NCI-H2029 treated with DMSO at 0.1 percent for 48 hours (cell line): Measurements from ENCODE around the gene SLC8A2.
"Not testable (repeated sequence)": the region's sequence is repeated elsewhere in the genome, so short reads cannot be mapped to it uniquely, and the experiment has no call there.

Experiments
- DNase-seq: peaks from one replicate; lab custom pipeline; 2025; lab: John Stamatoyannopoulos, UW

SLC8A2 gene

GRCh38 chr19:47411696-47412095 lies 60.0 kb downstream of the SLC8A2 start:
- not testable (repeated sequence) for DNase-seq

GRCh38 chr19:47411101-47411500 lies 60.6 kb downstream of the SLC8A2 start:
- DNase-seq: no peak

DNA sequence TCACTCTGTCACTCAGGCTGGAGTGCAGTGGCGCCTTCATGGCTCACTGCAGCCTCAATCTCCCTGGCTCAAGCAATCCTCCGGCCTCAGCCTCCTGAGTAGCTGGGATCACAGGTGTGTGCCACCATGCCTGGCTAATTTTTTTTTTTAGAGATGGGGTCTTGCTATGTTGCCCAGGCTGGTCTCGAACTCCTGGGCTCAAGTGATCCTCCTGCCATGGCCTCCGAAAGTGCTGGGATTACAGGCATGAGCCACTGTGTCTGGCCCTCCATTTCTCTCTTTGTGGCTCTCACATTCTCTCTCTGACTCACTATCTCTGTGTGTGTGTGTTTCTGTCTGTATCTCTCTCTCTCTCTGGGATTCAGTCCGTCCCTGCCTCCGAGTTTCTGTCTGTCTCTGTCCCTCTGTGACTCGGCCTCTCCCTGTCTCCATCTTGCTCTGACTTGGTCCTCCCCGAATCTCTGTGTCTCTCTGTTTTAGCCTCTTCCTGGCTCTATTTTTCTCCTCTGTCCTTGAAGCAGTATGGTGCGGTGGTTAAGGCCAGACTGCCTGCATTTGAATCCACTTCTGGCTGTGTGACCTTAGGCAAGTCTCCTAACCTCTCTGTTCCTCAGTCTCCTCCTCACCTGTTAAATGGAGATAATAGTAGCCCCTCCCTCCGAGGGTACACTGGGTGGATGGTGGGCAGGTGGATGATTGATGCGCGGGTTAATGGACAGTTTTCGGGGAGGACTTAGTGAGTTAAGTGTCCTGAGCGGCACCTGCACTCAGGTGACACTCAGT lies 63.3 kb downstream of the SLC8A2 start:
- no peak for DNase-seq

DNA sequence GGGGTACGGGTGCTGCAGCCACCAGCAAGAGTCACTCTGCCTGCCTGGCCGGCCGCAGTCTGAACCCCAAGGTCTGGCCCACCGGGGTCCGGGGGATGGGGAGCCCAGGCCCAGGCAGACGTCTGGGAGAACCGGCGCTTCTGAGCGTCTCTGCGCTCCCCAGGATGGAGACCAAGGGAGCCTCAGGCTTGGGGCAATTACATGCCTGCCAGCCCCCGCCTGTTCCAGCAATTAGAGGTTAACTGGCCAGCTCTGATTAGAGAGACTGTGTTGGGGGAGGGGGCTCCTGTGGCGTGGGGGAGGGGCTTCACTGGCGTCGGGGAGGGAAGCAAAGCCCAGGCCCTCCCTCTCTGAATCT lies 64.3 kb downstream of the SLC8A2 start:
- DNase-seq: no peak

- no peak for DNase-seq
These were observed 64.8 kb downstream of the SLC8A2 start for GRCh38 chr19:47406711-47407416.

GRCh38 chr19:47405854-47406417 lies 65.8 kb downstream of the SLC8A2 start:
- DNase-seq: no peak

DNA sequence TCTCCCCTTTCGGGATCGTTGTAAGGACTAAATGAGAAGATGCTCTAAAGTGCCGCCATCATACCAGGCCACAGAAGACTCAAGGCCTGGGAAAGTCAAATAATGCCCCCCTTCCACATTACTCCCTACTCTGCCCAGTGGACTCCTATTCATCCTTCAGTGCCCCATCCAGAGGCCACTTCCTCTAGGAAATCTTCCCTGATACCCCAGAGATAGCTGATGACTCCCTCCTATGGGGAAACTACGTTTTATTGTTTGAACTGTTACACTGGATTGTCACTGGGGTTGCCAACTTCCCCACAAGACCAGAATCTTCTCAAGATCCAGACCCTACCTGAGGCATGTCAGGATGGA lies 66.5 kb downstream of the SLC8A2 start:
- no peak for DNase-seq

DNA sequence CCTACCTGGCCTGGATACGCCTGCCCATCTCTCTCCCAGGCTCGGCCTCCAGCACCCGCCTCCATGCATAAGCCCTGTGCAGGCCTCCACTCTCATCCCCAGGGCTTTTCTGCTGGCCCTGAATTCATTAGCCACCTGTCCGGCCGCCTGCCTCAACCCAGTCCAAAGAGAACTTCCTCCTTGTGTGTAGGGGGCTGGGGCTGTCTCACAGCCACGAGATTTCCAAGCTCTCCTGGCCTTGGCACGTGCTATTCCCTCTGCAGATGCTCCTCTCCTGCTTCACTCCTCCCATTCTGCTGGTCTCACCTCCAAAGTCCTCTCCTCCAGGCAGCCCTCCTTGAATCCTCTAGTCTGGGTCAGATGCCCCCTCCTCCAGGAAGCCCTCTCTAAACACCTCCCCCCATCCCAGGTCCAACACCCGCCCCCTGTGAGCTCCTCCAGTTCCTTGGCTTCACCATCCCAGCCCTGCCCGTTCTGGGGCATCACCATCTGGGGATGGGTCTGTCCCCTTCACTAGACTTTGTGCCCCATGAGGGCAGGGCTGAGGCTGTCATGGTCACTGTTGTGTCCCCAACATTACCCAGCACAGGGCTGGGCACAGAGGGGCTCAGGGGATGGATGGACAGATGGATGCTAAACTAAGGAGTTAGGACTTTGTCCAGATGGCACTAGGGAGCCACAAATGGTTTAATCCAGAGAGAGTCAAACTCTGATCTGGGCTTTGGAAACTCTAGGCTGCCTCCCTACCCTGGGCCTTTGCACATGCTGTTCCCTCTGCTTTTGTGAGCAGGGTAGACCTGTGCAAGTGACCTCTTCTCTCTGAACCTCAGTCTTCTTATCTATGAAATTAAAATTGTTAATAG lies 67.1 kb downstream of the SLC8A2 start:
- no peak for DNase-seq

DNA sequence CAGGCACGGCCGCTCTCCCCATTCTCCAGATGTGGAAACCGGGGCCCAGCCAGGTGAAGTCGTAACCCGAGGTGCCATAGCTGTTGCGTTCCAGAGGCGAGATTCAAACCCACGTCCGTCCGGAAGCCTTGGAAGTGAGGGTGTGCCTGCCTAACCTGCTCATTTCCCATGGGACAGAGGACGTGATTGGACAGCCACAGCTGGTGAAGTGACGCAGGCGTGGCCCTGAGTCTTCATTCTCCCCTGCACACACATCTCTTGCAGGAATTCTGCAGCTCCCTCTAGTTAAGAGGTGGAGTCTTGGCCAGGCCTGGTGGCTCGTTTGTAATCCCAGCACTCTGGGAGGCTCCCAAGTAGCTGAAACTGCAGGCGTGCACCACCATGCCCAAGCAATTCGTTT lies 69.2 kb downstream of the SLC8A2 start:
- no peak for DNase-seq

- no peak for DNase-seq
These were observed 72.7 kb downstream of the SLC8A2 start for GRCh38 chr19:47398707-47399597.

DNA sequence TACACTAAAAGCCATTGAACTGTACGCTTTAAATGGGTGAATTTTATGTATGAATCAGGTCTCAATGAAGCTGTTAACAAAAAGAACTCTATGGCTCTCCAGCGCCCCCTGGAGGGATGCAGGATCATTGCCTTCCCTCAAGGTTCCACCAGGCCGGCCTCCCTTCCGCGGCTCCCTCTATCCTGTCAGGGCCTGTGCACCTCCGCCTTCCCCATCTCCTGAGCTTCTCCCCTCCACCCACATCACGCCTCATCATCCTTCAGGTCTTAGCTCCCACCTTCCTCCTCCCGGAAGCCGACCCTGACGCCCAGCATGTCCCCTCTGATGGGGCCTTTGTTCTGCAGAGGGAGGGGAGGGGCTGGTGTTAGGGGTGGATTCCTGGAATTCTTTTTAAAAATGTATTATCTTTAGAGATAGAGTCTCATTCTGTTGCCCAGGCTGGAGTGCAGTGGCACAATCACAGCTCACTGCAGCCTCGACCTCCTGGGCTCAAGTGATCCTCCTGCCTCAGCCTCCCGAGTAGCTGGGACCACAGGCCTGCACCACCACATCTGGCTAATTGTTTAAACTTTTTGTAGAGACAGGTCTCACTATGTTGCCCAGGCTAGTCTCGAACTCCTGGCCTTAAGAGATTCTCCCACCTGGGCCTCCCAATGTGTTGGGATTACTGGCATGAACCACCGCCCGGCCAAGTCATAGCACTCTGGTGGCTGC lies 80.0 kb downstream of the SLC8A2 start:
- peak; percentile 71 for DNase-seq

DNA sequence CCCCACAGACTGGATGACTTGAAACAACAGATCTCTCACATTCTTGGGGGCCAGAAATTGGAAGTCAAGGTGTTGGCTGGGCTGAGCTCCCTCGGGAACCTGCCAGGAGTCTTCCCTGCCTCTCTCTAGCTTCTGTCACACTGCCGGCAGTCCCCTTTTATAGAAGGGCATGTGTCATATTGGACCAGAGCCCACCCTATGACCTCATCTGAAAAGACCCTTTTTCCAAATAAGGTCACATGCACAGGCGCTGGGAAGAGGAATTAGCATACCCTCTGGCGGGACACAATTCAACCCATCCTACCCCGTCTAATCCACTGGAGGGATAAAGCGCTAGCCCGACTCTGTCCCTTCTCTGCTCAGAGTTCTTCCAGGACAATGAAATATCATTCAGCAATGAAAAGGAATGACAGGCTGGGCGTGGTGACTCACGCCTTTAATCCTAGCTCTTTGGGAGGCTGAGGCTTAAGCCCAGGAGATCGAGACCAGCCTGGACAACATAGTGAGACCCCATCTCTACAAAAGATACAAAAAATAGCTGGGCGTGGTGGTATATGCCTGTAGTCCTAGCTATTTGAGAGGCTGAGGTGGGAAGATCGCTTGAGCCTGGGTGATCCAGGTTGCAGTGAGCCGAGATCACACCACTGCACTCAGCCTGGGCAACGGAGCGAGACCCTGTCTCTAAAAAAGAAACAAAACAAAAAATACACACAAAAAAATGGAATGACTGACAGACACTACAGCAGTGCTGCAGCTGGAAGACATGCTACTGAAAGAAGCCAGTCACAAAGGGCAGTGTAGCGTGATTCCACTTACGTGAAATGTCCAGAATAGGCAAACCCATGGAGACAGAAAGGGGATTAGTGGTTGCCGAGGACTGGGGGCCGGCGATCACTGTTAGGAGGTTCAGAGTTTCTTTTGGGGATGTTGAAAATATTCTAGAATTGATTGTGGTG lies 80.9 kb downstream of the SLC8A2 start:
- no peak for DNase-seq

GRCh38 chr19:47389150-47389556 lies 82.5 kb downstream of the SLC8A2 start:
- DNase-seq: no peak

DNA sequence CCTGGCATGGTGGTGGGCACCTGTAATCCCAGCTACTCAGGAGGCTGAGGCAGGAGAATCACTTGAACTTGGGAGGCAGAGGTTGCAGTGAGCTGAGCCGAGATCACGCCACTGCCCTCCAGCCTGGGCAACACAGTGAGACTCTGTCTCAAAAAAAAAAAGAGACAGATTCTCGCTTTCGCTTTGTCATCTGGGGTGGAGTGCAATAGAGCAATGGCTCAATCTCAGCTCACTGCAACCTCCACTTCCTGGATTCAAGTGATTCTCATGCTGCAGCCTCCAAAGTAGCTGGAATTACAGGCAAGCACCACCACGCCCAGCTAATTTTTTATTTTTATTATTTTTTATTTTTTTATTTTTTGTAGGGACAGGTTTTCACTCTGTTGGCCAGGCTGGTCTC lies 83.0 kb downstream of the SLC8A2 start:
- not testable (repeated sequence) for DNase-seq

DNA sequence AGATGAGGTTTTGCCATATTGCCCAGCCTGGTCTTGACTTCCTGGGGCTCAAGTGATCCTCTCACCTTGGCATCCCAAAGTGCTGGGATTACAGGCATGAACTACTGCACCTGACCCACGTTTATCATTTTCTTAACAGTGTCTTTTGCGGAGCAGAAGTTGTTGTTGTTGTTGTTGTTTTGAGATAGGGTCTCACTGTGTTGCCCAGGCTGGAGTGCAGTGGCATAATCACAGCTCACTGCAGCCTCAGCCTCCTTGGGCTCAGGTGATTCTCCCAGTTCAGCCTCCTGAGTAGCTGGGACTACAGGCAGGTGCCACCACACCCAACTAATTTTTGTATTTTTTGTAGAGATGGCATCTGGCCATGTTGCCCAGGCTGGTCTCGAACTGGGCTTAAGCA lies 84.1 kb downstream of the SLC8A2 start:
- not testable (repeated sequence) for DNase-seq

GRCh38 chr19:47386582-47386981 lies 85.1 kb downstream of the SLC8A2 start:
- not testable (repeated sequence) for DNase-seq

- not testable (repeated sequence) for DNase-seq
These were observed 87.2 kb downstream of the SLC8A2 start for GRCh38 chr19:47384533-47384932.

DNA sequence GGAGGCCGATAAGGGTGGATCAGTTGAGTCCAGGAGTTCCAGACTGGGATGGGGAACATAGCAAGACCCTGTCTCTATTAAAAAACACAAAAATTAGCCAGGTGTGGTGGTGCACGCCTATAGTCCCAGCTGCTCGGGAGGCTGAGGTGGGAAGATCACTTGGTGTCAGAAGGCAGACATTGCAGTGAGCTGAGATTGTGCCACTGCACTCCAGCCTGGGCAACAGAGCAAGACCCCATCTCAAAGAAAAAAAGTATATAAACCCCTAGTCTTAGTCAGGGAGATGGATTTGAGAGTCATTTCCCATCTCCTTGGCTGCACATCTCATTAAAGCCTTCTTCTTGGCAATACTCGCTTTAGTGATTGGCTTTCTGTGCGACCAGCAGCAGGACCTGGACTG lies 87.8 kb downstream of the SLC8A2 start:
- not testable (repeated sequence) for DNase-seq

GRCh38 chr19:47381653-47382279 lies 89.9 kb downstream of the SLC8A2 start:
- no peak for DNase-seq
